GM12878 (cell line): Measurements from ENCODE around the gene RPS6KA2.

Experiments
- CBFB ChIP-seq: IDR thresholded peaks from 2 replicates; pipeline ENCODE4 v1.6.1; 2016; ENCODE audit warnings: antibody characterized with exemption, low read depth
- RAD51 ChIP-seq: fragments of 450-650 bp; IDR thresholded peaks from 2 replicates; pipeline ENCODE4 v1.6.1; 2016; ENCODE audit warnings: moderate library complexity, mild to moderate bottlenecking, inconsistent platforms
- TCF7 ChIP-seq: IDR thresholded peaks from 2 replicates; pipeline ENCODE4 v1.6.1; 2014; ENCODE audit warnings: antibody characterized with exemption, borderline replicate concordance

DNA sequence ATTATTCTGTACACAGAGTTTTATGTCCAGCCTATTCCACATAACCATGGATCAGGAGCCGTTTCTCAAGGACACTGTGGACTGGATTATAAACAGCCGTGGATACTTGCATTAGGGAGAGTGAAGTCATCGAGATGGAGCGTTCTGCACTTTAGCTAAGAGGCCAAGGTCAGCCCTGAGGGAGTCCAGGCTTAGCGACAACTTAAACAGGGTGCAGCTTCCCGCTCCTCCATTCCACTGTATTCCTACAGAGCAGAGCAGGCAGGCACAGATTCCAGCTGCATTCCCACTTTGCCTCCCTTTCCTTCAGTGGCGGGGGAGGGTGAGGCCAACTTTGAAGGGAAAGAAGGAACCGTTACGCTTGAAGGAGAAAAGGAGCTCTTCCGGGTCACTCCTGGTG is 100.1 kb downstream of the RPS6KA2 start:
- TF ChIP-seq CBFB = no peak
- TF ChIP-seq TCF7 = no peak
- TF ChIP-seq RAD51 = no peak
